ENCODE data around the gene TRIM29. TPM values are rescaled to one million over a fixed set of nuclear protein-coding genes. Genes with fewer than 3 reads are reported as not detected.

Gene TRIM29
- total RNA-seq, 1 experiment from 2014 or later = not detected

DNA sequence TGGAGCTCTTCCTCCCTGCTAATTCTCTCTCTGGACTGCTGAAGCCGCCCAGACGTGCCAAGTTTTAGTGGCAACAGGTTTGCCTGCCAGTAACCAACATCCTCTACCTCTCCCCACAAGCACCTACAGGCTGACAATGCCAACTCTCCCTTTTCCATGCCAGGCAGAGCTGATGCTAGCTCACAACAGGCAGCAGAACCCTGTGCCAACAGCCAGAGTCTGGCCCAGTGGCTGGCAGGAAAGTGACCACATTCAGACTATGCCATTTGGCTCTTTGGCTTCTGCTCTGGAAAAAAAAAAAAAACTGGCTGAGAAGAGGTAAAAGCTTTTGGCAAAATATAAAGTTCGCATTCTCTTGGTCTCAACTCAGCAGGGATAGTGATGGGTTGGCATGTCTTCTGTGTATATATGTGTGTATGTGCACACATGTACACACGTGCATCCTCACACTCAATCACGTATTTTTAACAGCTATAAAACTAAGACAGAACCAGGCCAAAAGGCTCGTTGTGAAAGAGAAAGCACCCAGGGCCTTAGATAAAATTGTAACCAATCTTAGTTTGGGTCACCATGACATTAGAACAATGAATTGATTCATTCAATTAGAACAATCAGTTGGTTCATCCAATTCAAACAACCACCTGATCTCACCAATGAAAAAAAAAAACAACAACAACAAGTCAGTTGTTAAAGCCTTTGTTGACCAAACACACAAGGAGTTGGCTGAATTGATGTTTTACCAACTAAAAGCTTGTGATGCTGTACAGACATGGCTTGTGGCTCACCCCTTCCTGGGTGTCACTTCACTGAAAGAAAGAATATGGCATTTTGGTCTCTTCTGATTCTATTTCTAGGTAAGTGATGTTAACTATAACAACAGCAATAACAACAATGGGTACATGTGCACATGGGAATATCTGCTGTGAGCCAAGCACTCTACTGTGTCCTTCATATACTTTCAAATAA is 48.6 kb downstream of the TRIM29 start:
- Histone ChIP-seq H2BK120ac (ENCODE audit: low read depth, low read length, poor library complexity, severe bottlenecking) (no peak overlapping the region), H3K4ac (ENCODE audit: low read depth, low read length) (no peak overlapping the region), H3K23me2 (ENCODE audit: insufficient read length, low read depth, low read length, poor library complexity, severe bottlenecking) (no peaks in the 10 kb centered on the region), H2AK5ac (ENCODE audit: insufficient read length, low read length) (no peak overlapping the region), H2BK5ac (ENCODE audit: insufficient read length, low read length) (no peak overlapping the region), H3K14ac (ENCODE audit: insufficient read depth, low read length) (no peak overlapping the region), H3K79me2 (ENCODE audit: insufficient read depth, low read length) (no peaks in the 10 kb centered on the region), H3K18ac (ENCODE audit: insufficient read length, low read depth, low read length) (no peak overlapping the region), H3K79me1 (ENCODE audit: insufficient read depth, low read depth, low read length, poor library complexity, severe bottlenecking) (no peaks in the 10 kb centered on the region), H3K9me3 (ENCODE audit: control insufficient read depth, low read depth, low read length) (peaks cover 11% of the 10 kb centered on the region), H2BK12ac (ENCODE audit: insufficient read length, low read depth, low read length) (no peak overlapping the region), H4K5ac (ENCODE audit: insufficient read length, low read depth, low read length) (no peak overlapping the region), H3K4me2 (ENCODE audit: insufficient read depth, insufficient read length, low read length) (no peak overlapping the region), H3K23ac (ENCODE audit: insufficient read length, low read depth, low read length) (no peak overlapping the region), H3K27ac (ENCODE audit: insufficient read length, low read depth, low read length) (no peak overlapping the region), H3K27me3 (ENCODE audit: insufficient read depth, low read length) (no peaks in the 10 kb centered on the region), H4K20me1 (ENCODE audit: control insufficient read depth, insufficient read depth, insufficient read length) (no peaks in the 10 kb centered on the region), H3T11ph (ENCODE audit: low read length) (no peak overlapping the region), H3K4me1 (ENCODE audit: insufficient read depth, low read length) (0 out of 2 replicates have a peak, but pooled peaks cover 3% of the 10 kb centered on the region), H2AFZ (ENCODE audit: low read length) (no peak overlapping the region), H3K56ac (ENCODE audit: insufficient read length, low read depth, low read length) (no peak overlapping the region), H4K91ac (ENCODE audit: insufficient read length, low read depth, low read length) (no peak overlapping the region), H2BK20ac (ENCODE audit: low read depth, low read length, poor library complexity, severe bottlenecking) (no peak overlapping the region), H4K8ac (replicated peaks; ENCODE audit: insufficient read length, low read depth, low read length) (no peak overlapping the region), H3K9ac (ENCODE audit: extremely low read depth, insufficient read length, low read length) (no peak overlapping the region), H2BK15ac (ENCODE audit: low read depth, low read length) (no peak overlapping the region)
- WGBS (ENCODE audit: extremely low coverage, insufficient read length, low lambda C conversion rate) = no CpG with 5 or more reads among the region's 6 CpGs
- Mint-ChIP-seq H3K27ac (no peak overlapping the region), H3K4me1 (peaks cover 13 to 23% of the 10 kb centered on the region in 2 experiments), H3K27me3 (ENCODE audit: low read depth) (peaks cover 70% of the 10 kb centered on the region), H3K4me3 (no peak overlapping the region; a peak in 1 of 5 replicates), H3K9me3 (peaks cover 15 to 19% of the 10 kb centered on the region in 2 experiments), H3K36me3 (ENCODE audit: insufficient read depth in 1 of 3, low read depth in 3 of 3) (peaks cover 8 to 14% (median 10%) of the 10 kb centered on the region in 3 experiments)
- TF ChIP-seq, protein P1, sequence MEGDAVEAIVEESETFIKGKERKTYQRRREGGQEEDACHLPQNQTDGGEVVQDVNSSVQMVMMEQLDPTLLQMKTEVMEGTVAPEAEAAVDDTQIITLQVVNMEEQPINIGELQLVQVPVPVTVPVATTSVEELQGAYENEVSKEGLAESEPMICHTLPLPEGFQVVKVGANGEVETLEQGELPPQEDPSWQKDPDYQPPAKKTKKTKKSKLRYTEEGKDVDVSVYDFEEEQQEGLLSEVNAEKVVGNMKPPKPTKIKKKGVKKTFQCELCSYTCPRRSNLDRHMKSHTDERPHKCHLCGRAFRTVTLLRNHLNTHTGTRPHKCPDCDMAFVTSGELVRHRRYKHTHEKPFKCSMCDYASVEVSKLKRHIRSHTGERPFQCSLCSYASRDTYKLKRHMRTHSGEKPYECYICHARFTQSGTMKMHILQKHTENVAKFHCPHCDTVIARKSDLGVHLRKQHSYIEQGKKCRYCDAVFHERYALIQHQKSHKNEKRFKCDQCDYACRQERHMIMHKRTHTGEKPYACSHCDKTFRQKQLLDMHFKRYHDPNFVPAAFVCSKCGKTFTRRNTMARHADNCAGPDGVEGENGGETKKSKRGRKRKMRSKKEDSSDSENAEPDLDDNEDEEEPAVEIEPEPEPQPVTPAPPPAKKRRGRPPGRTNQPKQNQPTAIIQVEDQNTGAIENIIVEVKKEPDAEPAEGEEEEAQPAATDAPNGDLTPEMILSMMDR (conservative IDR thresholded peaks at IDR 0.05) = no peak
- DNase-seq = no peak

All from H9 (cell line).